Limb (tissue), 2 donors: ENCODE results near the gene MAN1C1.

ENCODE experiments used
- DNase-seq, 2 donors: peaks; one replicate each; pipeline ENCODE4 v3.0.0-alpha.2; 2016; ENCODE audit errors: extremely low spot score in 2 of 2

The MAN1C1 gene

GRCh38 chr1:25613091-25613490 is 3.5 kb upstream of the MAN1C1 start:
- no peak for DNase-seq

- no peak for DNase-seq
These were observed 2.0 kb upstream of the MAN1C1 start for GRCh38 chr1:25614501-25615171.

- no peak for DNase-seq
These were observed 1.4 kb upstream of the MAN1C1 start for GRCh38 chr1:25615172-25615541.

- DNase-seq: no peak
These were observed 962 bp upstream of the MAN1C1 start for GRCh38 chr1:25615563-25616094.

GRCh38 chr1:25616987-25617624 is 515 bp downstream of the MAN1C1 start:
- DNase-seq: no peak

GRCh38 chr1:25617625-25618432 is 1.2 kb downstream of the MAN1C1 start:
- peak in 1 of 2 donors; percentile 45 for DNase-seq

- DNase-seq: no peak
These were observed 1.8 kb downstream of the MAN1C1 start for GRCh38 chr1:25618433-25618808.

GRCh38 chr1:25619101-25619890 is 2.7 kb downstream of the MAN1C1 start:
- DNase-seq: peak; percentile 44 to 82

- no peak for DNase-seq
These were observed 3.6 kb downstream of the MAN1C1 start for GRCh38 chr1:25620211-25620610.

- DNase-seq: no peak
These were observed 4.2 kb downstream of the MAN1C1 start for GRCh38 chr1:25620701-25621350.

- no peak for DNase-seq
These were observed 5.3 kb downstream of the MAN1C1 start for GRCh38 chr1:25621876-25622275.

GRCh38 chr1:25622531-25622930 is 5.9 kb downstream of the MAN1C1 start:
- no peak for DNase-seq

GRCh38 chr1:25623007-25623406 is 6.4 kb downstream of the MAN1C1 start:
- DNase-seq: no peak

GRCh38 chr1:25623731-25624130 is 7.1 kb downstream of the MAN1C1 start:
- no peak for DNase-seq

GRCh38 chr1:25624156-25624555 is 7.6 kb downstream of the MAN1C1 start:
- no peak for DNase-seq

GRCh38 chr1:25624604-25625003 is 8.0 kb downstream of the MAN1C1 start:
- DNase-seq: no peak

- DNase-seq: no peak
These were observed 9.4 kb downstream of the MAN1C1 start for GRCh38 chr1:25626018-25626417.

GRCh38 chr1:25628741-25629421 is 12.3 kb downstream of the MAN1C1 start:
- no peak for DNase-seq

GRCh38 chr1:25629836-25630235 is 13.2 kb downstream of the MAN1C1 start:
- DNase-seq: no peak

GRCh38 chr1:25631750-25632485 is 15.3 kb downstream of the MAN1C1 start:
- no peak for DNase-seq
